Astrocyte (in vitro differentiated cells and primary cell): Measurements from ENCODE around the gene IRX5.

Source experiments
- CTCF ChIP-seq: IDR thresholded peaks from 2 replicates; pipeline ENCODE4 v1.5.1; 2011; ENCODE audit warnings: low read depth, mild to moderate bottlenecking, inconsistent platforms, low read length, moderate library complexity; ENCODE audit not compliant: insufficient read depth
- EZH2 ChIP-seq: IDR thresholded peaks from 2 replicates; pipeline ENCODE4 v1.6.1; 2012; ENCODE audit warnings: mild to moderate bottlenecking, low read length, inconsistent platforms; ENCODE audit not compliant: insufficient read depth

GRCh38 chr16:54932021-54932660 is 1.5 kb downstream of the IRX5 start:
- TF ChIP-seq EZH2, result peak; percentile 46
- TF ChIP-seq CTCF, result no peak
